ENCODE data around the gene RNF145.

GRCh38 chr5:159244890-159245289 lies 35.5 kb upstream of the RNF145 start:
- TF ChIP-seq CUX1 (IDR thresholded peaks at IDR 0.05; ENCODE audit: insufficient replicate concordance, low read depth, low read length) (no peak), CTCF (IDR thresholded peaks at IDR 0.05 in 2 of 3, conservative IDR thresholded peaks at IDR 0.05 in 1 of 3; ENCODE audit: control insufficient read depth in 2 of 3, extremely low read depth in 1 of 3, insufficient read depth in 1 of 3, low read depth in 3 of 3, low read length in 3 of 3) (no peak), TARDBP (IDR thresholded peaks at IDR 0.05; ENCODE audit: borderline replicate concordance) (no peak), MAX (IDR thresholded peaks at IDR 0.05; ENCODE audit: low read depth, low read length) (no peak), POLR2A (IDR thresholded peaks at IDR 0.05; ENCODE audit: low read depth, low read length) (no peak), TCF3 (IDR thresholded peaks at IDR 0.05; ENCODE audit: borderline replicate concordance, insufficient read depth, low read depth, low read length) (no peak), EZH2 (IDR thresholded peaks at IDR 0.05; ENCODE audit: borderline replicate concordance, control insufficient read depth, low read depth, low read length) (no peak), RFX5 (IDR thresholded peaks at IDR 0.05; ENCODE audit: low read depth, low read length) (no peak), KDM1A (IDR thresholded peaks at IDR 0.05; ENCODE audit: borderline replicate concordance) (no peak), NFIC (IDR thresholded peaks at IDR 0.05; ENCODE audit: low read depth, low read length) (no peak), NBN (IDR thresholded peaks at IDR 0.05) (no peak)
